Renal cortex interstitium (tissue), 3 donors: ENCODE measurements around the gene PAQR4. TPM values are rescaled to one million over a fixed set of nuclear protein-coding genes. Genes with fewer than 3 reads are reported as not detected.

Source experiments
- polyA plus RNA-seq, 3 donors: library from polyadenylated mRNA; unstranded; fragments of 120-200 nt; gene quantifications; one replicate each; pipeline ENCODE4 v1.2.1, GENCODE V29; 2013; ENCODE audit not compliant: insufficient read length in 3 of 3

Gene PAQR4
- polyA plus RNA-seq, 3 donors = 8.1 to 12.5 (median 8.3) TPM

Other genes with a start within 250 kb of the PAQR4 start
- 1 to 10 TPM; 1.5 to 2.0 (median 1.8) TPM for gene PRSS27, start 249.1 kb upstream of the PAQR4 start, polyA plus RNA-seq
- gene SRRM2, start 216.7 kb upstream of the PAQR4 start, polyA plus RNA-seq = 100 to 1,000 TPM; 619 to 902 (median 689) TPM
- 100 to 1,000 TPM; 193 to 255 (median 237) TPM for gene ELOB, start 192.1 kb upstream of the PAQR4 start, polyA plus RNA-seq
- under 1 TPM in 2 of 3 donors, not detected in 1; 0.22 to 0.24 TPM for gene PRSS33, start 181.8 kb upstream of the PAQR4 start, polyA plus RNA-seq
- not detected for gene PRSS41, start 170.9 kb upstream of the PAQR4 start, polyA plus RNA-seq
- under 1 TPM in 2 of 3 donors, not detected in 1; 0.30 to 0.49 TPM for gene PRSS21, start 152.1 kb upstream of the PAQR4 start, polyA plus RNA-seq
- under 1 TPM in 1 of 3 donors, not detected in 2; 0.70 TPM for gene ZG16B, start 139.0 kb upstream of the PAQR4 start, polyA plus RNA-seq
- gene PRSS22, start 111.2 kb upstream of the PAQR4 start, polyA plus RNA-seq = 10 to 100 TPM in 1 of 3 donors, 1 to 10 TPM in 2; 2.8 to 12.2 (median 7.7) TPM
- gene FLYWCH2, start 86.1 kb upstream of the PAQR4 start, polyA plus RNA-seq = 10 to 100 TPM; 15.5 to 30.4 (median 30.0) TPM
- gene FLYWCH1, start 57.4 kb upstream of the PAQR4 start, polyA plus RNA-seq = 10 to 100 TPM; 17.8 to 45.4 (median 31.1) TPM
- 1 to 10 TPM; 1.3 to 2.6 (median 2.0) TPM for gene KREMEN2, start 5.1 kb upstream of the PAQR4 start, polyA plus RNA-seq
- 10 to 100 TPM; 11.7 to 22.4 (median 18.8) TPM for gene PKMYT1, start 11.1 kb downstream of the PAQR4 start, polyA plus RNA-seq
- gene CLDN9, start 43.6 kb downstream of the PAQR4 start, polyA plus RNA-seq = 1 to 10 TPM; 1.7 to 3.2 (median 2.5) TPM
- gene CLDN6, start 48.8 kb downstream of the PAQR4 start, polyA plus RNA-seq = 10 to 100 TPM; 33.8 to 42.0 (median 34.4) TPM
- gene TNFRSF12A, start 51.0 kb downstream of the PAQR4 start, polyA plus RNA-seq = 10 to 100 TPM in 2 of 3 donors, 1 to 10 TPM in 1; 6.7 to 17.6 (median 12.9) TPM
- gene HCFC1R1, start 54.6 kb downstream of the PAQR4 start, polyA plus RNA-seq = 10 to 100 TPM; 59.0 to 77.2 (median 64.2) TPM
- 10 to 100 TPM; 28.2 to 35.9 (median 30.5) TPM for gene THOC6, start 54.7 kb downstream of the PAQR4 start, polyA plus RNA-seq
- 1 to 10 TPM; 1.0 to 2.5 (median 2.0) TPM for gene BICDL2, start 67.6 kb downstream of the PAQR4 start, polyA plus RNA-seq
- gene MMP25, start 77.2 kb downstream of the PAQR4 start, polyA plus RNA-seq = 1 to 10 TPM; 1.4 to 2.9 (median 1.9) TPM
- gene IL32, start 96.3 kb downstream of the PAQR4 start, polyA plus RNA-seq = 10 to 100 TPM; 26.8 to 38.3 (median 29.6) TPM
- gene ZSCAN10, start 129.9 kb downstream of the PAQR4 start, polyA plus RNA-seq = under 1 TPM in 2 of 3 donors, not detected in 1; 0.26 to 0.27 TPM
- 10 to 100 TPM; 14.2 to 18.3 (median 18.0) TPM for gene ZNF205, start 143.2 kb downstream of the PAQR4 start, polyA plus RNA-seq
- gene ZNF213, start 165.7 kb downstream of the PAQR4 start, polyA plus RNA-seq = 10 to 100 TPM in 2 of 3 donors, 1 to 10 TPM in 1; 8.6 to 17.5 (median 13.3) TPM
- gene OR1F1, start 218.9 kb downstream of the PAQR4 start, polyA plus RNA-seq = not detected